SK-N-MC (cell line): Measurements from ENCODE around the gene RGS6.

Experiments
- EZH2 ChIP-seq: fragments of 200-600 bp; sonication (generic); IDR thresholded peaks from one replicate; pipeline ENCODE4 v1.6.1; 2017; ENCODE audit warnings: antibody characterized with exemption
- POLR2AphosphoS5 ChIP-seq: IDR thresholded peaks from 2 replicates; pipeline ENCODE4 v1.6.1; 2012; ENCODE audit warnings: mild to moderate bottlenecking, low read depth, low read length, borderline replicate concordance

DNA sequence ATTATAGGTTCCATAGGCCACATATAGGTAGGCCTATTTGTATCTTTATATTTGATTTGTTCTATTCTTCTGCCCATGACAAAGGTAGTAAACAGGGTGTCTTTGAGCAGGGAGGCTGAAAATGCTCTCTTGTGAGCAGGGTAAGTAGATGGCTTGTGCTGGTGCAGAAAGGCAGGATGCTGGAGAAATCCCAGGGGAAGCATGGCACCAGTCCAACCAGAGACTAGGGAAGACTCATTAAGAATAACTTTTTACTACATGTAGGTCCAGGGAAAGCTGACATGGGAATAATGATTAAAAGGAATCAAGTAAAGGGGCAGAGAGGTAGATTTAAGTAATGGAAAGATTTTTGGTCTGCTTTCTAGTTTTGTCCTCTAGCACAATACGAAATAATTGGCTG is 245.0 kb downstream of the RGS6 start:
- TF ChIP-seq POLR2AphosphoS5 (no peak), EZH2 (no peak)
